PC-9 (cell line): ENCODE data around the gene FAM120A. TPM values are rescaled to one million over a fixed set of nuclear protein-coding genes. Genes with fewer than 3 reads are reported as not detected.

Experiments used
- BruUV-seq: library from RNA; stranded (reverse); fragments of 400-500 nt; replicated peaks from 2 replicates; lab custom pipeline; 2021; lab: Mats Ljungman, UMichigan
- CTCF ChIA-PET: fragments of 300-600 bp; sonication (Branson Sonifier 250); formaldehyde crosslinking; loops from one replicate; lab custom pipeline; 2022; ENCODE audit warnings: antibody characterized with exemption; lab: Charles Lee
- POLR2A ChIA-PET: fragments of 300-600 bp; sonication (Branson Sonifier 250); formaldehyde crosslinking; loops from one replicate; lab custom pipeline; 2022; ENCODE audit warnings: antibody characterized with exemption; ENCODE audit not compliant: unreplicated experiment; lab: Charles Lee
- DNase-seq, 2 experiments: peaks; one replicate each; pipeline versions ENCODE4 v3.0.0 to v3.0.0-alpha.2; 2015 to 2022; ENCODE audit warnings: mixed read lengths in 1 of 2
- H2AFZ ChIP-seq: fragments of 200-600 bp; sonication (generic); 2 replicates; pipeline ENCODE4 v1.8.1; 2017; ENCODE audit warnings: antibody characterized with exemption
- H3F3A ChIP-seq: fragments of 200-600 bp; sonication (generic); 2 replicates; pipeline ENCODE4 v1.8.1; 2017; ENCODE audit warnings: antibody characterized with exemption, mild to moderate bottlenecking, low read depth; ENCODE audit not compliant: insufficient read depth
- H3K27ac ChIP-seq: fragments of 200-600 bp; sonication (generic); 2 replicates; pipeline ENCODE4 v1.6.1; 2016; ENCODE audit warnings: mixed run types
- H3K27me3 ChIP-seq: fragments of 200-600 bp; sonication (generic); 2 replicates; pipeline ENCODE4 v1.6.1; 2016; ENCODE audit warnings: low read depth, mixed run types; ENCODE audit not compliant: insufficient read depth
- H3K36me3 ChIP-seq: fragments of 200-600 bp; sonication (generic); 2 replicates; pipeline ENCODE4 v1.6.1; 2016; ENCODE audit warnings: low read depth, mixed run types
- H3K4me1 ChIP-seq: fragments of 200-600 bp; sonication (generic); replicated peaks from 2 replicates; pipeline ENCODE4 v1.6.1; 2016; ENCODE audit warnings: mixed run types; ENCODE audit not compliant: insufficient read depth
- H3K4me2 ChIP-seq: fragments of 200-600 bp; sonication (generic); 2 replicates; pipeline ENCODE4 v1.6.1; 2017; ENCODE audit warnings: mixed run types
- H3K4me3 ChIP-seq: fragments of 200-600 bp; sonication (generic); 2 replicates; pipeline ENCODE4 v1.6.1; 2016; ENCODE audit warnings: mixed run types
- H3K79me2 ChIP-seq: fragments of 200-600 bp; sonication (generic); 2 replicates; pipeline ENCODE4 v1.6.1; 2017; ENCODE audit warnings: low read depth, mixed run types
- H3K9me2 ChIP-seq: fragments of 200-600 bp; sonication (generic); 2 replicates; pipeline ENCODE4 v1.8.1; 2017; ENCODE audit warnings: mild to moderate bottlenecking; ENCODE audit not compliant: insufficient read depth
- H3K9me3 ChIP-seq: fragments of 200-600 bp; sonication (generic); 2 replicates; pipeline ENCODE4 v1.8.1; 2016; ENCODE audit warnings: low read depth; ENCODE audit not compliant: insufficient read depth
- H4K20me1 ChIP-seq: fragments of 200-600 bp; sonication (generic); 2 replicates; pipeline ENCODE4 v1.8.1; 2017; ENCODE audit not compliant: insufficient read depth
- CTCF ChIP-seq: fragments of 200-600 bp; sonication (generic); conservative IDR thresholded peaks from 2 replicates; pipeline ENCODE4 v1.6.1; 2017; ENCODE audit warnings: mixed run types, antibody characterized with exemption, mild to moderate bottlenecking, moderate library complexity
- EZH2 ChIP-seq: fragments of 200-600 bp; sonication (generic); IDR thresholded peaks from 2 replicates; pipeline ENCODE4 v1.8.0; 2017; ENCODE audit warnings: antibody characterized with exemption, low read depth
- intact Hi-C: fragments of 100-400 bp; cut with micrococcal nuclease; formaldehyde crosslinking; loops from one replicate; pipeline ENCODE4 v1.10.0; 2022; ENCODE audit not compliant: unreplicated experiment
- total RNA-seq: library from RNA; stranded (reverse); gene quantifications from 2 replicates; pipeline ENCODE4 v1.2.3, GENCODE V29; 2021

FAM120A gene
- total RNA-seq, 1 experiment from 2014 or later, result 171 TPM

- ChIA-PET CTCF (no interaction called here), POLR2A (no interaction called here)
- H3K36me3 ChIP-seq, result peaks cover 5% of the 10 kb centered on the region; the same call in 1 of the 2 replicates
- H3F3A ChIP-seq, result no peaks in the 10 kb centered on the region; the same call in 1 of the 2 replicates
- H3K9me3 ChIP-seq, result no peaks in the 10 kb centered on the region
- H3K4me1 ChIP-seq, result peaks cover 3% of the 10 kb centered on the region; the same call in 1 of the 2 replicates
- intact Hi-C loops, result no loop called here
- no peaks in the 10 kb centered on the region for H3K27me3 ChIP-seq
- TF ChIP-seq EZH2, result no peak
- no peak overlapping the region for H2AFZ ChIP-seq
- H4K20me1 ChIP-seq, result no peaks in the 10 kb centered on the region
- no peaks in the 10 kb centered on the region for H3K9me2 ChIP-seq
- H3K4me2 ChIP-seq, result no peak overlapping the region
- no peak overlapping the region for H3K27ac ChIP-seq
- DNase-seq, result no peak
- peaks cover 70% of the 10 kb centered on the region for H3K79me2 ChIP-seq
- BruUV-seq, result no TSS peak
- no peak overlapping the region for H3K4me3 ChIP-seq
These were observed 29.3 kb downstream of the FAM120A start for GRCh38 chr9:93480728-93481324.

GRCh38 chr9:93483497-93483896 is 32.0 kb downstream of the FAM120A start:
- no peak overlapping the region for H2AFZ ChIP-seq
- no peaks in the 10 kb centered on the region for H3K27me3 ChIP-seq
- POLR2A ChIA-PET, result no interaction called here
- no peaks in the 10 kb centered on the region for H3K9me2 ChIP-seq
- peaks cover 66% of the 10 kb centered on the region for H3K79me2 ChIP-seq
- CTCF ChIA-PET, result no interaction called here
- TF ChIP-seq EZH2, result no peak
- no peak for TF ChIP-seq CTCF
- no peak overlapping the region for H3K27ac ChIP-seq
- no peaks in the 10 kb centered on the region for H3K9me3 ChIP-seq
- DNase-seq, result no peak
- no peaks in the 10 kb centered on the region for H3F3A ChIP-seq
- no peaks in the 10 kb centered on the region for H4K20me1 ChIP-seq
- H3K4me1 ChIP-seq, result peaks cover 8% of the 10 kb centered on the region; the same call in 1 of the 2 replicates
- no TSS peak for BruUV-seq
- no peak overlapping the region for H3K4me2 ChIP-seq
- intact Hi-C loops, result no loop called here
- H3K36me3 ChIP-seq, result no peaks in the 10 kb centered on the region; the same call in 1 of the 2 replicates
- H3K4me3 ChIP-seq, result no peak overlapping the region

- Histone ChIP-seq H3K4me2 (no peak overlapping the region), H3K4me3 (no peak overlapping the region), H3K4me1 (peaks cover 8% of the 10 kb centered on the region; the same call in 1 of the 2 replicates), H2AFZ (no peak overlapping the region), H3K79me2 (peaks cover 61% of the 10 kb centered on the region), H3K27ac (peak overlapping the region; percentile 64), H3K9me2 (no peaks in the 10 kb centered on the region), H3K36me3 (peaks cover 11% of the 10 kb centered on the region), H3F3A (no peaks in the 10 kb centered on the region), H4K20me1 (no peaks in the 10 kb centered on the region; the same call in 1 of the 2 replicates), H3K27me3 (no peaks in the 10 kb centered on the region), H3K9me3 (no peaks in the 10 kb centered on the region)
- TF ChIP-seq EZH2 (no peak), CTCF (no peak)
- intact Hi-C loops, result no loop called here
- ChIA-PET CTCF (no interaction called here), POLR2A (interaction anchor here (0.6 kb wide), 1 partner anchor 723 kb away, joined by 4 read pairs; no protein-coding TSS in a partner anchor)
- no TSS peak for BruUV-seq
- DNase-seq, result no peak
These were observed 34.8 kb downstream of the FAM120A start for GRCh38 chr9:93486268-93486667.
